Stimulated activated CD8-positive, alpha-beta memory T cell treated with anti-CD3 and anti-CD28 coated beads, Interleukin-12 subunit alpha, Interleukin-12 subunit beta, amount 100 ng/mL, for 24 hours (primary cell): ENCODE measurements around the gene IRF4.

ENCODE experiments used
- DNase-seq: peaks from one replicate; pipeline ENCODE4 v3.0.0-alpha.2; 2020; ENCODE audit errors: extremely low read depth

Gene IRF4

DNA sequence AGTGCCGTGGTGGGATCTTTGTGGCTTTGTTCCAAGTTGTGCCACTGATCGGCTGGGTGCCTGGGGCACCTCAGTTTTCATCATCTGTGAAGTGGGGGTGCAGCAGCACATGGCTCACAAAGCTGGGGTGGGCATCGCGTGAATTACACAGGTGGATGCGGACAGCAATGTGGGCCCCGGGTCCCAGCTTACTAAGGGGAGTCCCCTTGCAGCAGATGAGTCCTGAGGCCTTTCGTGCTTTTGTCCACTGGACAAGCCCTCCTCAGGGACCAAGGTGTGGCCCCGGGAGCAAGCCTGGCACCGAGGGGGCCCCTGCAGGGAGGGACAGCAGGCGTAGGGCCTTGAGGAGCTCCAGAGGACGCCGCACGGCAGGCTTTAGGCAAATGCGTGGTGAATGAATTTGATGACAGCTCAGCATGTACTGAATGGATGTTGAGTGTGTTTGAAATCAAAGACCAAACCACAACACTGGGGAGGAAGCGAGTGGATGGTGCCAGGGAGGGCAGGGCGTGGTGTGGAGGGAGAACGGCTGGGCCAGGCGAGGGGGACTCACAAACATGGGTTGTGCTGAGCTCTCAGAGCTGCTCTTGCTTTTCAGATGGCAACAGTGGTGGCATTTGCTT is 53.2 kb downstream of the IRF4 start:
- no peak for DNase-seq

DNA sequence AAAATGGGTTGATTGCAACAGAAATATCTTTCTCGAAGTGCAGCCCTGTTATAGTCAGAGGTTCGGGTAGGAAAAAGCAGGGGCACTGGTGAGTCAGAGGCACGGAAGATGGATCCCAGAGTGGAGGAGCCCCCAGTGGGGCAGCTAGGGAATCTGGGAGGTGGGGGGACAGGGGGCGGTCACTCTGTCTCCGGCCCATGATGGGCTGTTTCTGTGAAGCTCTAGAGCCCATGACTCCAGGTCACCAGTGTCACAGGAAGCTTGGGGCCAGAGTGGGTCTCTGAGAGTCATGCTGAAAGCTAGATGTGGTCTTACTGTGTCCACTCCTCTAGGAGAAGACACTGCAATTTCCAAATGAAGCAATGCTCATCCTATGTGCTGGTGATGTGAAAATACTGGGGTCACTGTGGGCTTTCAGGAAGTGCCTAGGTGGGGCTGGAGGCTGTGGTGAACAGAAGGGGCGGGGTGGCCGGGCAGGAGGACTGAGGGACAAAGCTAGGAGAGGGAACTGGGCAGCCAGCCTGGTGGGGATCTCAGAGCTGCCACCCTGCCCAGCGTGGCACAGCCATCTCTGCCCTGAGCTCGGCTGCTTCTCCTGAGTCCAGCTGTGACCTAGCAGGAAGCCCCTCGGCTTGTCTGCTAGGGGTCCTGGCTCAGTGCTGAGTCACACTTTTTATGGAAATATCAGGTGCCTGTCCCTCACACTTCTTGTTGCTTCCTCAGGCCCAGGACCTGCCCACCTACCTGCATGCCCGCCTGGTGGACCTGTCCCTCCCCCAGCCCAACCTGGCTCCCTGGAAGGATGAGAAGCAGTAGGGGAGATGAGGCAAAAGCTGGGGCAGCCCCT is 54.2 kb downstream of the IRF4 start:
- no peak for DNase-seq

DNA sequence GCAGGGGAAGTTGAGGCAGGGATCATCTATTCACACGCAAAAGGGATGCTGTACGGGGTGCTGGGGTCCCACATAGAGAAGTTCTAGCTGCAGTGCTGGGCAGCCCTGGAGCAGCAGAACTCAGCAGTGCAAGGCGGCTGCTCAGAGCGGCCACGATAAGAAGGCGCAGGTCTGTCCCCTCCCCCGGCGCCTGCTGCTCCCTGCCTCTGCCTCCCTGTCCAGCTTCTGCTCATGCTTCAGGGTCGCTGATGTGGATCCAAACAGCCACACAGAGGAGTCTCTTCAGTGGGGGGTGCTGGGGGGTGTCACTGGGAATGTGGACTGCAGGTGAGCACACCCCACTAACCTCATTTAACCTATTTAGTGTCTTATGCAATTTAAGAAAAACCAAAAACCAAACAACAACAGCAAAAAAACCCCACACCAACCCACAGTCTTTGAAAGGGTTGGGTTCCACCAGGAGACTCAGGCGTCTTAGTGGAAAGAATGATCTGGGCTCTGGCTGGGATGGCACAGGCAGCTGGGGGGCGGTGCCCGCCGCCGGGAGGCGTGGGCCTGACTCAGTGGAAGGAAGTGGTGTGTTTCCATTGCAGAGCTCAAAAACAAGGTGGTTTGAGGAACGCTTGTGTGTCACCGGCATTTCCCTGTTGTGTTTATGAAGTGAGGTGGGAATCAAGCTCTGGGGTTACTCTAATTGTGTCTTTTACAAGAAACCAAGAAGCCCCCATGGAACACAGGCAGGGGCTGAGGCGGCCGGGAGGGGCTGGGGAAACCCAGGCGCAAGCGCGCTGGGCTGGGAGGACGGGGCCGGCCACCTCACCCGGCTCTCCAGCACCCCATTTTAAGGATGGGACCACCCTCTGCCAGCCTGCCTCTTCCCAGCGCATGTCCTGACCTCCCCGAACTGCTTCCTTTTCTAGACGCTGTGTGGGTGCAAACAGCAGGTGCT is 55.1 kb downstream of the IRF4 start:
- peak; percentile 83 for DNase-seq

DNA sequence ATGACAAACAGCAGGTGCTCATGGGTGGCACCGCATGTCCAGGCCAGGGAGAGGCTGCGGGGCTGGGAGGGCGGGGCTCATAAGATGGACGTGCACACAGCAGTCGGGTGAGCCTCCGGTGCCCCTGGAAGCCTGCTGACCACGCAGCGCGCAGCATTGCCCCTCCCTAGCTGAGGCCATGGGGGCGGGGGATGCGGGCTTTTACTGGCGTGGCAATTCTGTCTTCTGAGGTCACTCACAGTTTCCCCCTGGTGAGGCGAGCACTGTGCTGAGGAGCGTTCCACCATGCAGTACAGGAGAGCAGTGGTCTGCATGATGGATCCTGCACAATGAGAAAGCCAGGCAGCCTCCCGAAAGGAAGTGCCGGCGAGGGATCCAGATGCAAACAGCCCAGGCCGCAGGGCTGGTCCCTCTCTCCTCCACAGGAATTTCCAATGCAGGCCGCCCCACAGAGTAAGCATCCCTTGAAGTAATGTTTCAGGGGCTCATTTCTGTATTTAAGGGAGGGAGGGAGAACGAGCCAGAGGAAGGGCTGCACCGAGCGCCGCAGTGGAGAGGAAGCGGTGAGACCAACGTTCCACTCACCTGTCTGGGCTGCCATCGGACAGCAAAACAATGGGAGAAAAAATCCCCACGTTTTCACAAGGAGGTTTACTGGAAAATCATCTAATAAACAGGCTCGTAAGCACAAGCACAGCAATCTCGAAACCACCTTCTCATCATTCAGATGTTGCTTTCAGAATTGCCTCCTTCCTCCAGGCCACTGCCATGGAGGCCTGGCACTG is 56.0 kb downstream of the IRF4 start:
- DNase-seq = peak; percentile 24

DNA sequence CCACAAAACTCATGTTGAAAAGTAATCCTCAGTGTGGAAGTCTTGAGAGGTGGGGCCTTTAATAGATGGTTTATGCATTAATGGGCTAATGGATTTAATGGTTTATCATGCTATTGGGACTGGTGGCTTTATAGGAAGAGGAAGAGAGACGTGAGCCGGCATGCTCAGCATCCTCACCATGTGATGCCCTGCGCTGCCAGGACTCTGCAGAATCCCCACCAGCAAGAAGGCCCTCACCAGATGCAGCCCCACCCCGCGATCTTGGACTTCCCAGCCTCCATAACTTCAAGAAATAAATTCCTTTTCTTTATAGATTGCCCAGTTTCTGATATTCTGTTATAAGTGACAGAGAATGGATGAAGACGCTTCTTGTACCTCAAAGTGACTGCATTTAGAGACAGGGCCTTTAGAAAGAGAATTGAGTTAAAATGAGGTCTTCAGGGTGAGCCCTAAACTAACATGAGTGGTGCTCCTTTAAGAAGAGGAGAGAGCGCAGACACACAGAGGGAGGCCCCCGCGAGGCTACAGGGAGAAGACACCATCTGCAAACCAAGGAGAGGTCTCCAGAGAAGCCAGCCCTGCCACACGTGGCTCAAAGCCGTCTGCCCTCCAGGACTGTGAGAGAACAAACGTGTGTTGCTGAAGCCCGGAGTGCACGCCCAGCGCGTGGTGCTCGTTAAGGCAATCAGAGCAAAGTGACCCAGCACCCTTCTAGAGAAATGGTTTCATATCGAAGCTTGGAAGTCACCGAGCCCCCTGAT is 56.9 kb downstream of the IRF4 start:
- no peak for DNase-seq

DNA sequence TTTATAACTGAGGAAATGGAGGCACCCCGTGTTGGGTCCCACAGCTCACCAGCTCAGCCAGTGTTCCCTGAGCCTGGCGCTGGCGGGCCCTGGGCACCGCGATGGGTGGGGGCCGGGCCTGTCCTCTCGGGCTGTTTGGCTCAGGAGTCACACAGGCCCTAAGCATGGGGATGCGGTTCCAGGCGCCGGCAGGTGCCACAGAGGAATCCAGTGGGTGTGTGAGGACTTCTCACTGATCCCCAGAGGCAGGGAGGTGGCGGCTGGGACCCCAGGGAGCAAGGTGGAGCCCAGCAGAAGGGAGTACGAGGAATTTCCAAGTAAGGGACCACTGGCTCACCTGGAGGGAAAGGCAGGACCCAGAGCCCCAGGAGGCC is 57.5 kb downstream of the IRF4 start:
- DNase-seq = no peak

DNA sequence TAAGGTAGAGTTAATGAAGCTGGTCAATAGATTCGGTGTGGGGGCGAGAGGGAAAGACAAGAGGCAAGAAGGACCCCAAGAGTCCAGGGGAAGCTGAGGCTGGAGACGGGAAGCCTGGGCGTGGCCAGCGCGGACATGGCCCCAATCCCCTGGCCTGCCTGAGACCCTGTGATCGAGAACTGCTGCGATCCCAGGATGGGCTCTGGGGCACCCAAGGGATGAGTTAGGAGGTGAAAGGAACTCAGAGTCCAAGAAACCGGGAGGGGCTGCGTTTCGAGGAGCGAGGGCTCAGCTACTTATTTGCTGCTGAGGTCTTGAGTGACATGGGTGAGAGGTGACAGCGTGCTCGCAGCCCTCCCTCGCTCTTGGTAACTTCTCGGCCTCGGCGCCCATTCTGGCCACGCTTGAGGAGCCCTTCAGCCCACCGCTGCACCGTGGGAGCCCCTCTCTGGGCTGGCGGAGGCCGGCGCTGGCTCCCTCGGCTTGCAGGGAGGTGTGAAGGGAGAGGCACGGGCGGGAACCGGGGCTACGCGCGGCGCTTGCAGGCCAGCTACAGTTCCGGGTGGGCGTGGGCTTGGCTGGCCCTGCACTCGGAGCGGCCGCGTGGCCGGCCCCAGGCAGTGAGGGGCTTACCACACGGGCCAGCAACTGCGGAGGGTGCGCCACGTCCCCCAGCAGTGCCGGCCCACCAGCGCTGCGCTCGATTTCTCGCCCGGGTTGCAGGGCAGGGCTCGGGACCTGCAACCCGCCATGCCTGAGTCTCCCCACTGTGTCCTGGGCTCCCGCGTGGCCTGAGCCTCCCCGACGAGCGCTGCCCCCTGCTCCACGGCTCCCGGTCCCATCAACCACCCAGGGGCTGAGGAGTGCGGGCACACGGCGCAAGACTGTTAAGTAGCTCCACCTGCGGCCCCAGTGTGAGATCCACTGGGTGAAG is 58.2 kb downstream of the IRF4 start:
- no peak for DNase-seq

DNA sequence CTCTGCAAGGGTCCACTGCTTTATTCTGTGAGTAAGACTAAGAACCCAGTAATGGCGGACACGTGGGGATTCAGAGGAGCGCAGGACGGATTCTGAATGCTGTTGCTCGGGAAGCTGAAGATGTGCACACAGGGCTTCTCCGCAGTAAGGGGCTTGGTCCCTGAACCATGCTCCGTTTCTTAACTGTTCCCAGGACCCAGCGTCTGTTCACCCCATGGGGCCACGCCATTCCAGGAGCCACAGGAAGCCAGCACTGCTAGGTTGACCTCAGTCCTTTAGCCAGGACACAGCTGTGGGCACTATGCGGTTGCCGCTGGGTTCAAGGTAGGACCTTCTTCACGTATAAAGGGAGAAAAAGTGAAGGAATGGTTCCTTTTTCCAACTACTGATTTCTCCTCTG is 59.8 kb downstream of the IRF4 start:
- no peak for DNase-seq

DNA sequence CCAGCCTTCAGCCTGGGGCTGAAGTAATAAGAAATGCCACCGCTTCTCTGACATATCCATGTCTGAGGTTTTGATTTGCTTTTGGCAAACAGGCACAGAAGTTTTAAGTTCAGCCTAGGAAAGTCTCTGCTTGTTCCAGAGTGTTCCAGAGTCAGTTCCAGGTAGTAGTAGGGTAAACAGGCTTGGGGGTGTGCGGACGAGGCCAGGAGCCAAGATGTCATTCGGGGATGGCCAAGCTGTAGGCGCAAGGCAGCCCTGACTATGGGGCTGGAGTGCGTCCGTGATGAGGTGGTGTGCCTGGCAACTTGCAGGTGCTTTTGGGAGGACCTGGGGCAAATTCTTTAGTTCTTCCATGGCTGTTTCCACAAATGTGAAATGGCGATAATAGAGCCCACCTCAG is 60.3 kb downstream of the IRF4 start:
- no peak for DNase-seq

DNA sequence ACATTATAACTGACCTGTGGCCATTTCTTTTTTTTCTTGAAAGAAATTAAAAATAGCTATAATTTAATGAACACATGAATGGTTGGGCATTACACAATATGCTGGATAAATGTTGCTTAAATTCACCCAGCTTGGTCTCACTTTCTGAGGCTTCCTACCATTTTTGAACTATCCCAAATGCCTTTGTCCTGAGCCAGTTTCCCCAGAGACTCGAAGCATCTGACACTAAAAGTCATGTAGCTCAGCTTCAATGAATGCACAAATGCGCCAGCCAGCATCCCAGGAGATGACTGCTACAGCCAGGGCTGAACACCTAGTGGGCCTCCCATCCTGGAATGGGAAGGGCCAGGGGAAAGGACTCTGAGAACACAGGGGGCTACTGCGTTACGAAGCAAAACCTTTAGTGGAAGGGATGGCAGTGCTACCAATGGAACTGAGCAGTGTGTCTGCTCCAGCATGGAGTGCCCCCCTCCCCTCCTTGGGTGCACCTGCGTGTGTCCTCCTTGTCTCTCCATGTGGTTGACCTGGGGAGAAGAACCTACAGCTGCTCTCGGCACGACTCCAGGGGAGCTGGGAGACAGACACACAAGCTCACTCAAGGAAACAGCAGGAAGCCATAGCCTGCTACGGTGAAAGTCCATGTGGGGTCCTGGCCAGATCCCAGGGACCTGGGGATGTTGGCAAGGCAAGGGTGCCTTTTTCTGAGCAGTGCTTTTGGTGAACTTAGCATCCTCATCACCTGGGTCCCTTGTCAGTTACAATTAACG is 60.9 kb downstream of the IRF4 start:
- no peak for DNase-seq

DNA sequence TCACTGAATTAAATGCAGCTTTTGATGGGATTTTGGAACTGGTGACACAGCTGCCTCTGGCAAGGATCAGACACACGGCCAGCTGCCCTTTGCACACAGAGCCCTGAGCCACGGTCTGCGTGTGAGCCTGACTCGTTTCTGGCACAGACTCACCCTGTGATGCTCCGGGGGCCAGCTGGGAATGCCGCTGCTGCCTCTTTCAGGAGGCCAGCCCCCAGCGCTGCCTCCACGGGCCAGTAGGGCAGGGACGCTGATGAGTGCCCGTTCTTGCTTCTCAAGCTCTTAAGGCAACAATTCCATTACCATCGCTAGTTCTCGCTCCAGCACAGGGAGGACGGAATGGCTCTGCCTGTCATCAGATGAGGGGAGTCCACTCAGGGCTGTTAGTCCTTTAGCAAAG is 61.6 kb downstream of the IRF4 start:
- no peak for DNase-seq

DNA sequence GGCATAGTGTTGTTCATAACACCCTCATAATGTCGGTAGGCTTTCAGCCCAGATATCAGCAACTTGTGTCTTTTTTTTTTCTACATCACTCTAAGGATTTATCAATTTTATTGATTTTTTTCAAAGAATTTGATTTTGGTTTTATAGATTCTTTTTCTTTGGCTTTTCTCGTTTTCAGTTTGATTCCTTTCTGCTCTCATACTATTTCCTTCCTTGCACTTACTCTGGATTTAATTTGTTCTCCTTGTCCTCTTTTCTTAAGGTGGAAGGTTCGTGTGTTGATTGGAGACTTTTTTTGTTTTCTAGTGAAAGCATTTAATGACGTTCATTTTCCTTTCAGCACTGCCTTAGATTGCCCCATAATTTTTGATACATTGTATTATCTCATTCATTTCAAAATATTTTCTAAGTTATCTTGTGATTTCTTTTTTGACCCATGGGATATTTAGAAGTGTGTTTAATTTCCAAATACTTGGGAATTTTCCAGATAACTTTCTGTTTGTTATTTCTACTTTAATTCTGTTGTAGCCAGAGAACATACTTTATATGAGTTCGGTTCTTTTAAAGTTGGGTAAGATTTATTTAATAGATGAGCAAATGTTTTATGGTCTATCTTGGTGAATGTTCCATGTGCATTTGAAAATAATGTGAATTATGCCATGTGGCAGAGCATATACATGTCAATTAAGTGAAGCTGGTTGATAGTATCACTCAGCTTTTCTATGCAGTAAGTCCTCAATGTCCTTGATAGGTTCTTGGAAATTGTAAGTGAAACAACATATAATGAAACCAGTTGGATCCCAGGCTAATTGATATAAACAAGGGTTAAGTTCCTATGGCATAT is 62.8 kb downstream of the IRF4 start:
- DNase-seq = no peak

DNA sequence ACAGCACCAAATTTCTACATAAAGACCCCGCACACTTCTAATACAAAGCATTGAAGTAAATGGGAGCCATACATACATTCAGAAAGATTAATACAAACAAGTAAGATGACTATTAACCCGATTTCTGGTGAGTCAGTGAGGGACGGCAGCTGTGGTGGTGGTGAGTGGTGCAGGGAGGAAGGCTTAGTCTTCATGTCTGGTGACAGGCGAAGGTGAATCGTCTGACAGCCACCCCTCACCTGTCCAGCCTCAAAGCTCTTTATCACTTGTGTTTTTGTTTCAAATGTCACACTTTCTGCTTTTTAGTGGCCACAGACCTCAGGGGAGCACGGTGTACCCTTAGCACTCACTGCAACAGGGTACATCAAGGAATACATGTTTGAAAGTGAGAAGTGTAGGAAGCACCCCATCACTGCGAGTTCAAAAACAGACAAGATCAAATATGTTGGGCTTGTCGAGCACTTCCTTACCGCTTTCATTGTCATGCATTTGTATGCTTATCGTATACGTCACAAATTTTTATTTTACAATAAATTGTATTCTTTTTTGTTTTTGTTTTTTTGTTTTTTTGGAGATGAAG is 63.5 kb downstream of the IRF4 start:
- peak; percentile 41 for DNase-seq

DNA sequence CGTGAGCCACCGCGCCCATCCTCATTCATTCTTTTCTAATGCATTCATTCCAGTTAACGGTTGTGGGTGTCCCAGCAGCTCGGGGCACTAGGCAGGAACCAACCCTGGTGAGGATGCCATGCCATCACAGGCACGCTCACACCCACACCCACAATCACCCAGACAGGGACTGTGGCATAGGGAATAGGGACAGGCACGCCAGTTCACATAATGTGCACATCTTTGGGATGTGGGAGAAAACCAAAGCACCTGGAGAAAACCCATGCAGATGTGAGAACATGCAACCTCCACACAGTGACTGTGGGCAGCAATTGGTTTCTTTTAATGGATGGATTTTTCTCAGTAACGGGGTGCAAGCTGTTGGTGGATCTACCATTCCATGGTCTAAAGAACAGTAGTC is 64.3 kb downstream of the IRF4 start:
- no peak for DNase-seq

DNA sequence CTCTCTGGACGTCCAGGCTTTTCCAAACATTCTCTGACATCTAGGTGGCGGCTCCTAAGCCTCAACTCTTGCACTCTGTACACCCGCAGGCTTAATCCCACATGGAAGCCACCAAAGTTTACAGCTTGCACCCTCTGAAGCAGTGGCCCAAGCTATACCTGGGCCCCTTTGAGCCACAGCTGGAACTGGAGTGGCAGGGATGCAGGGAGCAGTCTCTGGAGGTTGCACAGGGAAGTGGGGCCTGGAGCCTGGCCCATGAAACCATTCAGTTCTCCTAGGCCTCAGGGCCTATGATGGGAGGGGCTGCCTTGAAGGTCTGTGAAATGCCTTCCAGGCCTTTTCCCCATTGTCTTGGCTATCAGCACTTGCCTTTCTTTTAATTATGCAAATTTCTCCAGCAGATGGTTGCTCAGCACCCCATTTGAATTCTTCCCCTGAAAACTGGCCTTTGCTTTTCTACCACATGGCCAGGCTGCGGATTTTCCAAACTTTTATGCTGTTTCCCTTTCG is 64.9 kb downstream of the IRF4 start:
- no peak for DNase-seq

DNA sequence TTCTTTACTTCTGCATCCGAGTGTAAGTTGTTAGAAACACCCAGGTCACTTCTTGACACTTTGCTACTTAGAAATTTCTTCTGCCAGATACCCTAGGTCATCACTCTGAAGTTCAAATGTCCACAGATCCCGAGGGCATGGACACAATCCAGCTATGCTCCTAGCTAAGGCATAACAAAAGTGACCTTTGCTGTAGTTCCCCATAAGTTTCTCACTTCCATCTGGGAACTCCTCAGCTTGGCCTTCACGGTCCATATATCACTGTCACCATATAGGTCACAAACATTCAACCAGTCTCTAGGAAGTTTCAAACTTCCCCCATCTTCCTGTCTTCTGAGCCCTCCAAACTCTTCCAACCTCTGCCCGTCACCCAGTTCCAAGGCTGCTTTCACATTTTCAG is 65.3 kb downstream of the IRF4 start:
- no peak for DNase-seq
